ENCODE results near the gene STARD9. TPM values are rescaled to one million over a fixed set of nuclear protein-coding genes. Genes with fewer than 3 reads are reported as not detected.

The STARD9 gene
- total and polyA plus RNA-seq, 2 of the 4 experiments (the other 2 are of a cell fraction): 2.0 to 3.2 TPM

GRCh38 chr15:42621996-42622925 lies 46.9 kb downstream of the STARD9 start (continued):
- TF ChIP-seq CHD1 (IDR thresholded peaks at IDR 0.05; ENCODE audit: low read depth, low read length): no peak
- no peak for TF ChIP-seq MAFK (IDR thresholded peaks at IDR 0.05; ENCODE audit: low read depth, low read length)

- Histone ChIP-seq H3K4me1 (ENCODE audit: control insufficient read depth, insufficient read depth, low read length) (no peaks in the 10 kb centered on the region), H2AK9ac (replicated peaks; ENCODE audit: low read depth, low read length, poor library complexity) (no peak overlapping the region), H3K18ac (ENCODE audit: low read depth, low read length) (no peak overlapping the region), H2BK15ac (ENCODE audit: low read depth, low read length) (no peak overlapping the region), H4K8ac (ENCODE audit: low read depth in 2 of 2, low read length in 2 of 2) (no peak overlapping the region), H3K9me1 (ENCODE audit: insufficient read depth, low read length) (no peaks in the 10 kb centered on the region), H3K9ac (ENCODE audit: low read depth, low read length) (no peak overlapping the region), H3K9me3 (ENCODE audit: control insufficient read depth, insufficient read depth, low read length) (peaks cover 2% of the 10 kb centered on the region; the same call in 1 of the 2 replicates), H4K91ac (ENCODE audit: insufficient read depth, low read depth, low read length) (no peak overlapping the region), H3K4ac (ENCODE audit: low read depth, low read length) (no peak overlapping the region), H3K27ac (ENCODE audit: insufficient read depth, low read length) (no peak overlapping the region), H2BK5ac (ENCODE audit: low read depth, low read length, poor library complexity, severe bottlenecking) (no peak overlapping the region), H4K5ac (ENCODE audit: low read depth, low read length) (no peak overlapping the region), H3K14ac (replicated peaks; ENCODE audit: low read depth, low read length) (no peak overlapping the region), H2AK5ac (ENCODE audit: low read depth, low read length) (no peak overlapping the region), H3K4me2 (ENCODE audit: low read depth, low read length) (no peak overlapping the region), H3K56ac (ENCODE audit: extremely low read depth, insufficient read depth, low read length) (no peak overlapping the region), H3K23ac (ENCODE audit: low read depth, low read length) (no peak overlapping the region), H2BK120ac (ENCODE audit: low read depth, low read length) (no peak overlapping the region), H2AFZ (replicated peaks; ENCODE audit: low read length, poor library complexity) (no peak overlapping the region), H3K4me3 (ENCODE audit: insufficient read depth, low read depth, low read length) (no peak overlapping the region), H3K27me3 (ENCODE audit: control insufficient read depth, insufficient read depth, low read length) (no peaks in the 10 kb centered on the region), H3K36me3 (ENCODE audit: control insufficient read depth, insufficient read depth, low read length) (no peaks in the 10 kb centered on the region), H2BK20ac (ENCODE audit: low read depth, low read length) (no peak overlapping the region), H3K79me1 (ENCODE audit: low read depth in 1 of 2, low read length in 2 of 2) (peaks cover 3 to 15% of the 10 kb centered on the region in 2 experiments; a peak in 2 of 4 replicates), H4K20me1 (ENCODE audit: insufficient read depth, low read length) (no peaks in the 10 kb centered on the region)
- intact Hi-C loops (cut with micrococcal nuclease): no loop called here
- no TSS peak for BruUV-seq (replicated peaks)
- ATAC-seq (ENCODE audit: low read depth) (no peak), DNase-seq (no peak)
- dilution Hi-C loops (cut with HindIII; ENCODE audit: low sequenced_read_pairs, unreplicated experiment): no loop called here
- in situ Hi-C loops (cut with MboI; ENCODE audit: low sequenced_read_pairs): no loop called here
- no peak for TF ChIP-seq CHD1 (IDR thresholded peaks at IDR 0.05; ENCODE audit: low read depth, low read length)
- no peak for TF ChIP-seq MAZ (IDR thresholded peaks at IDR 0.05; ENCODE audit: borderline replicate concordance, low read depth, low read length)
- TF ChIP-seq MXI1 (IDR thresholded peaks at IDR 0.05; ENCODE audit: borderline replicate concordance, low read depth, low read length): no peak
- no peak for TF ChIP-seq USF2 (IDR thresholded peaks at IDR 0.05; ENCODE audit: low read depth, low read length)
- no peak for TF ChIP-seq POLR2A (IDR thresholded peaks at IDR 0.05; ENCODE audit: low read depth, low read length)
- POLR2A ChIA-PET (ENCODE audit: unreplicated experiment): no interaction called here
- CTCF ChIA-PET: no interaction called here
Observed at GRCh38 chr15:42623951-42624350, 48.5 kb downstream of the STARD9 start.

Data from IMR-90 (cell line).